ENCODE data around the gene PDCL2. TPM values are rescaled to one million over a fixed set of nuclear protein-coding genes. Genes with fewer than 3 reads are reported as not detected.
A peak's percentile ranks its signal among the peaks of the same experiment; 100 is the strongest.
"Not testable (repeated sequence)": the region's sequence is repeated elsewhere in the genome, so short reads cannot be mapped to it uniquely, and the experiment has no call there.

The PDCL2 gene
- total RNA-seq, 1 donor: not detected

DNA sequence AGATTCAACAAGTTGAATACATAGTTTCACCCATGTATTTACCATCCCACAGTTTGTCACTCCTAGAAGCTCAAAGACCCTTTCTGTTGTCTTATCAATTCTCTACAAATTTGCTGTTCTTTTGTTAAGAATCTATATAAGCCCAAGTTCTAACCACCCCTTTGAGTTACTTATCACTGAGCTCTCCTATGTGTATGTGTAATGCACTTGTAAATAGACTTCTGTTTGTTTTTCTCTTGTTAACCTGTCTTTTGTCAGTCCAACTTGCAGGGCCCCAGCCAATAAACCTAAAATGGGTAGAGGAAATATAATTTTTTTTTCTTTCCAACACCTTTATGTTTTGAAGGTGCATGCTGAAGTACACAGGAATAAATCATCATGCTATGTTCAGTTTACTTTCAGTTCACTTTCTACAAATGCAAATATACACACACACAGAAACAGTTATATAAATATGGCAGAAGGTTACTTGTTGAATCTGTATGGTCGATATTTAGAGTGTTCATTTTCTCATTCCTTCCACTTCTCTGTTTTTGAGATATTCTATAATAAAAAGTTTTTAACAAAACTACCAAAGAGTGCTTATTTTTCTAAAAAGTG, 23.0 kb downstream of the PDCL2 start:
- TF ChIP-seq, protein P1, sequence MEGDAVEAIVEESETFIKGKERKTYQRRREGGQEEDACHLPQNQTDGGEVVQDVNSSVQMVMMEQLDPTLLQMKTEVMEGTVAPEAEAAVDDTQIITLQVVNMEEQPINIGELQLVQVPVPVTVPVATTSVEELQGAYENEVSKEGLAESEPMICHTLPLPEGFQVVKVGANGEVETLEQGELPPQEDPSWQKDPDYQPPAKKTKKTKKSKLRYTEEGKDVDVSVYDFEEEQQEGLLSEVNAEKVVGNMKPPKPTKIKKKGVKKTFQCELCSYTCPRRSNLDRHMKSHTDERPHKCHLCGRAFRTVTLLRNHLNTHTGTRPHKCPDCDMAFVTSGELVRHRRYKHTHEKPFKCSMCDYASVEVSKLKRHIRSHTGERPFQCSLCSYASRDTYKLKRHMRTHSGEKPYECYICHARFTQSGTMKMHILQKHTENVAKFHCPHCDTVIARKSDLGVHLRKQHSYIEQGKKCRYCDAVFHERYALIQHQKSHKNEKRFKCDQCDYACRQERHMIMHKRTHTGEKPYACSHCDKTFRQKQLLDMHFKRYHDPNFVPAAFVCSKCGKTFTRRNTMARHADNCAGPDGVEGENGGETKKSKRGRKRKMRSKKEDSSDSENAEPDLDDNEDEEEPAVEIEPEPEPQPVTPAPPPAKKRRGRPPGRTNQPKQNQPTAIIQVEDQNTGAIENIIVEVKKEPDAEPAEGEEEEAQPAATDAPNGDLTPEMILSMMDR (IDR thresholded peaks at IDR 0.05; ENCODE audit: insufficient read depth, low read length): no peak
- H3K4me3 ChIP-seq (ENCODE audit: low read depth, low read length): no peak overlapping the region
- DNase-seq (ENCODE audit: low read depth): no peak

DNA sequence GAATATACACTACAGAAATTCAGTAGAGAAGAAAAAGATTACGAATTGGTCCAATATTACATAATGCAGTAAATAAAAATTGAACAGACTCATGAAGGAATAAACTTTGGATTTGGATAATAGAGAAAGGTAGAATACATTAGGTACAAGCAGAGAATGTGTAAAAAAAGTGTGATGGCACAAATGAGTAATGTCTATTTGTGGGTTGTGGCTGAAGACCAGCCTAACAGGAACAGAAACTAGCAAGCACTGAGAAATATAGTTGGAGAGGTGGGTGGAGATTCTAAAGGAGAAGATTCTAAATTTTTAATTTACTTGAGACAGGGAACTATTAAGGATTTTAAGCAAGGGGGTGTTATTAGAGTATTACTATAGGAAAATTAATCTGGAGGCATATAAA, 30.2 kb downstream of the PDCL2 start:
- no peak overlapping the region for H3K4me3 ChIP-seq (ENCODE audit: low read depth, low read length)
- DNase-seq (ENCODE audit: low read depth): no peak
- TF ChIP-seq, protein P1 (IDR thresholded peaks at IDR 0.05; ENCODE audit: insufficient read depth, low read length): no peak

DNA sequence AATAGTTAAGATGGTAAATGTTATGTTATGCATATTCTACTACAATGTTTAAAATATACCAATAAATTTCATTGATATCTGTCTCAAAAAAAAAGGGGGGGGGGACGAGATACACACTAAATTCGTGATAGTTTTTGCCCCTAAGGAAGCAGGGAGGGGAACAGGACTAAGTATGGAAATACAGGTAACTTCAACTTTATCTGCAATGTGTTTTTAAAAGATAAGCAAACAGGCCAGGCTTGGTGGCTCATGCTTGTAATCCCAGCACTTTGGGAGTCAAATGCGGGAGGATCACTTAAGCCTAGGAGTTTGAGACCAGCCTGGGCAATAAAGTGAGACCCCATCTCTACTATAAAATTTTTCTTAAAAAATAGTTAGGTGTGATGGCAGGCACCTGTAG, 31.9 kb downstream of the PDCL2 start:
- TF ChIP-seq, protein P1 (IDR thresholded peaks at IDR 0.05; ENCODE audit: insufficient read depth, low read length): no peak
- H3K4me3 ChIP-seq (ENCODE audit: low read depth, low read length): no peak overlapping the region
- no peak for DNase-seq (ENCODE audit: low read depth)

DNA sequence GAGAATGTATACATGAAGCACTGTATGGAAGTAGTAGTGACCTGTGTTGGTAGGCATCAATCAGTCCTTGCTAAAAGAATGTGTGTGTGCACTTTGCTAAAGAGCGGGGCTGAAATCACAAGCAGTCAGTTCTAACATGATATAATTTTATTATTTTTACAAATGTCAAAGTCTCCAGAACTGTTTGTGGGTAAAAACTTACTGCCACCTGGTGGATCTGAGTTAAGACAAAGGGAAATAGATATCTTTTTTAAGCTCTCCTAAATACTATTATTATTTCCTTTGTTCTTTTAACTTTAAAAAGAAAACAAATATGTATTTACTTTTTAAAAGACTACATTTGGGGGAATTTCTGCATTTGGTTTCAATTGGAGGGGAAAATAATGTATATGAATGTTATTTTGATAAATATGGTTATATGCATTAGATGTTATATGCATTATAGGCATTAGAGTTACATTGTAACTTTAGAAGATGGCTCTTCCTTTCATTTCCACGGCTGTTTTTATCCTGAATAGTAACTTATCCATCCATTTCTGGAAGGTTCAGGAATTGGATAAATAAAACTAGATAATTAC, 37.5 kb downstream of the PDCL2 start:
- TF ChIP-seq, protein P1 (IDR thresholded peaks at IDR 0.05; ENCODE audit: insufficient read depth, low read length): peak; percentile 56
- H3K4me3 ChIP-seq (ENCODE audit: low read depth, low read length): no peak overlapping the region
- peak; percentile 80 for DNase-seq (ENCODE audit: low read depth)

DNA sequence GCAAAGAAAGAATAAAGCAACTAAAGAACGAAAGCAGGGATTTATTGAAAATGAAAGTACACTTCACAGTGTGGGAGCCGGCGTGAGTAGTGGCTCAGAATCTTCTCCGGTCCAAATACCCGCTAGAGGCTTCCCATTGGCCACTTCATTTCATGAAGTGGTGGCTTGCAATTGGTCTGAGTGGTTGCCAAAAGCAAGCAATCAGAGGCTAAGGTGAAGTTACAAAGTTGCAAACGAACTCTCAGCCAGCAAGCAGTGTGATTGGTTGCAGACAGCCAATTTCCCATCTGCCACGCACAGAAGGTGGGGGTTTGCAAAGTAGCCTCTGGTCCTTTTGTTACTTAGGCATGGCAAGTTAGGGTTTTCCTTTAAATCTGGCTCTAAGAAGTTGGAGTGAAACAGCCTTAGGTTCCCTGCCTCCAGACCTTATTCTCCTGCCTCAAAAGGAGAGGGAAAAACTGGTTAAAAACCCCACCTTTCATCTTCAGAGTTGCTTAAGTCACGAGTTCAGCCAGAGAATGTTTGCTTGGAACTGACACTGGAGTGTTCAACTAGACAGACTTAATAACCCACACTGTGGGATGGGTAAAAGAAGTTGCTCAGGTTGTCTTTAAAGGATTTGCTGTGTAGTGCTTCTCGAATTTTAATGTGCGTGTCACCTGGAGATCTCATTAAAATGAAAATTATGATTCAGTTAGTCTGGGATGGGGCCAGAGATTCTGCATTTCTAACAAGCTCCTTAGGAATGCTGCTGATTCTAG, 38.4 kb downstream of the PDCL2 start:
- H3K4me3 ChIP-seq (ENCODE audit: low read depth, low read length): peak overlapping the region; percentile 43
- TF ChIP-seq, protein P1 (IDR thresholded peaks at IDR 0.05; ENCODE audit: insufficient read depth, low read length): no peak
- peak; percentile 78 for DNase-seq (ENCODE audit: low read depth)

DNA sequence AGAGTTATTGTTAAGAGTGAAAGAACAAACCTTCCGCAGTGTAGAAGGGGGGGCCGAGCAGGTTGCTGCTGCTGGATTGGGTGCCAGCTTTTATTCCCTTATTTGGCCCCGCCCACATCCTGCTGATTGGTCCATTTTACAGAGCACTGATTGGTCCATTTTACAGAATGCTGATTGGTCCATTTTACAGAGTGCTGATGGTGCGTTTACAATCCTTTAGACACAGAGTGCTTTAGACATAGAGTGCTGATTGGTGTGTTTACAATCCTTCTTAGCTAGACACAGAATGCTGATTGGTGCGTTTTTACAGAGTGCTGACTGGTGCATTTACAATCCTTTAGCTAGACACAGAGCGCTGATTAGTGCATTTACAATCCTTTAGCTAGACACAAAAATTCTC, 40.1 kb downstream of the PDCL2 start:
- not testable (repeated sequence) for H3K4me3 ChIP-seq (ENCODE audit: low read depth, low read length); DNase-seq (ENCODE audit: low read depth)

DNA sequence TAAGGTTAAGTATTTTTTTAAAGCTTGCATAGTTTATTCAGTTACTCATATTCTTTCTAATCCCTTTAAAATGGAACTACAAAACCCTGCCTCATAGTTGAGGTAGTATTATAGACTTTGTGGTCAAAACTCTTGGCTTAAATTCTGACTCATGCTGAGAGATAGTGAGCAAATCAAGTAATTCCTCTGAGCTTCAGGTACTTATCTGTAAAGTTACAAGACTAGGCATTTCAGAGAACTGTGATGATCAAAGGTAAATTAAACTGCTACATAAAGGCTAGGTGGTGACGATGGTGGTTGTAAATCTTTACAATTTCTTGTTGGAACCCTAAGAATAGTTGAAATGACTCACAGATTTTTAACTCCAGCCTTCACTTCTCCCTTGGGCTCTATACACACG, 42.2 kb downstream of the PDCL2 start:
- H3K4me3 ChIP-seq (ENCODE audit: low read depth, low read length): no peak overlapping the region
- DNase-seq (ENCODE audit: low read depth): peak; percentile 62
- TF ChIP-seq, protein P1 (IDR thresholded peaks at IDR 0.05; ENCODE audit: insufficient read depth, low read length): no peak
